ENCODE data around the gene CHTF8.

The CHTF8 gene

GRCh38 chr16:69116256-69116875 is 16.0 kb downstream of the CHTF8 start:
- peaks cover 67% of the 10 kb centered on the region for H3K36me3 ChIP-seq
- no peak for DNase-seq
- H3K27me3 ChIP-seq (ENCODE audit: insufficient read depth, low read depth, severe bottlenecking) = no peaks in the 10 kb centered on the region
- no peaks in the 10 kb centered on the region for H3K9me3 ChIP-seq (ENCODE audit: severe bottlenecking)
- no peak overlapping the region for H3K4me3 ChIP-seq (ENCODE audit: low read depth, low read length)
- no peak for TF ChIP-seq CTCF (IDR thresholded peaks at IDR 0.05; ENCODE audit: low read depth, low read length)
- H3K27ac ChIP-seq = no peak overlapping the region

GRCh38 chr16:69115837-69116236 is 16.6 kb downstream of the CHTF8 start:
- no peak for DNase-seq
- no peaks in the 10 kb centered on the region for H3K27me3 ChIP-seq (ENCODE audit: insufficient read depth, low read depth, severe bottlenecking)
- no peaks in the 10 kb centered on the region for H3K9me3 ChIP-seq (ENCODE audit: severe bottlenecking)
- no peak for TF ChIP-seq CTCF (IDR thresholded peaks at IDR 0.05; ENCODE audit: low read depth, low read length)
- H3K4me3 ChIP-seq (ENCODE audit: low read depth, low read length) = no peak overlapping the region
- H3K36me3 ChIP-seq = peaks cover 62% of the 10 kb centered on the region
- no peak overlapping the region for H3K27ac ChIP-seq

GRCh38 chr16:69115361-69115760 is 17.0 kb downstream of the CHTF8 start:
- Histone ChIP-seq H3K36me3 (peaks cover 57% of the 10 kb centered on the region), H3K27me3 (ENCODE audit: insufficient read depth, low read depth, severe bottlenecking) (no peaks in the 10 kb centered on the region), H3K4me3 (ENCODE audit: low read depth, low read length) (no peak overlapping the region), H3K9me3 (ENCODE audit: severe bottlenecking) (no peaks in the 10 kb centered on the region), H3K27ac (no peak overlapping the region)
- DNase-seq = no peak
- no peak for TF ChIP-seq CTCF (IDR thresholded peaks at IDR 0.05; ENCODE audit: low read depth, low read length)

- Histone ChIP-seq H3K36me3 (peaks cover 54% of the 10 kb centered on the region), H3K27ac (no peak overlapping the region)
- no peak for DNase-seq
Measured at GRCh38 chr16:69114976-69115355, 17.4 kb downstream of the CHTF8 start.

GRCh38 chr16:69114346-69114975 is 17.9 kb downstream of the CHTF8 start:
- TF ChIP-seq CTCF (IDR thresholded peaks at IDR 0.05; ENCODE audit: low read depth, low read length) = no peak
- DNase-seq = no peak
- Histone ChIP-seq H3K4me3 (ENCODE audit: low read depth, low read length) (no peak overlapping the region), H3K27ac (no peak overlapping the region), H3K27me3 (ENCODE audit: insufficient read depth, low read depth, severe bottlenecking) (no peaks in the 10 kb centered on the region), H3K36me3 (peaks cover 56% of the 10 kb centered on the region), H3K9me3 (ENCODE audit: severe bottlenecking) (no peaks in the 10 kb centered on the region)

More at GRCh38 chr16:69114976-69115355, 17.4 kb downstream of the CHTF8 start:
- no peaks in the 10 kb centered on the region for H3K9me3 ChIP-seq (ENCODE audit: severe bottlenecking)
- no peaks in the 10 kb centered on the region for H3K27me3 ChIP-seq (ENCODE audit: insufficient read depth, low read depth, severe bottlenecking)
- no peak overlapping the region for H3K4me3 ChIP-seq (ENCODE audit: low read depth, low read length)
- no peak for TF ChIP-seq CTCF (IDR thresholded peaks at IDR 0.05; ENCODE audit: low read depth, low read length)

- no peak for DNase-seq
- Histone ChIP-seq H3K36me3 (peaks cover 47% of the 10 kb centered on the region), H3K27me3 (ENCODE audit: insufficient read depth, low read depth, severe bottlenecking) (no peaks in the 10 kb centered on the region), H3K27ac (no peak overlapping the region), H3K9me3 (ENCODE audit: severe bottlenecking) (no peaks in the 10 kb centered on the region), H3K4me3 (ENCODE audit: low read depth, low read length) (no peak overlapping the region)
- no peak for TF ChIP-seq CTCF (IDR thresholded peaks at IDR 0.05; ENCODE audit: low read depth, low read length)
Measured at GRCh38 chr16:69113216-69113615, 19.2 kb downstream of the CHTF8 start.
